GDM1 (cell line): Measurements from ENCODE around the gene TBATA.

Experiments
- DNase-seq: peaks from one replicate; lab custom pipeline; 2025; lab: John Stamatoyannopoulos, UW

Gene TBATA

DNA sequence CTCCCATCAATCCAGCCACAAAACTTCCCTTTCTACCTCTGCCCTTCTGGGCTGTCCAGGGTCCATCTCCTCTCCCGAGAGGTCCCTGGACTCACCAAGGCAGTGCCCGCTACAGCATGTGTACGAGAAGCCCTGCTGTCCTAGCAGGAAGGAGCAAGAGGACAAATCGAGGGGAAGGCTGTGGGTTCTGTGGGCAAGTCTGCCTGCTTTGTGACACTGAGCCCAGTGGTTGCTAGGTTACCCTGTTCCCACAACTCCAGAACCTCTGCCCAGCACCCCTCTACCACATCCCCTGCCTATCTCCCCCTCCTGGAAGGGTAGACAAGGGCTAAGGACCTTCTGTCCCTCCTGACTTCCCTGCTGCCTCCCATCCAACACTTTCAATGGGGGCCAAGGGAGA, at the start of gene TBATA:
Gene TBATA (minus strand): TSS at position 188 of the 400 bp plus-strand sequence. CDS start 1,998 bp downstream, outside the sequence.
- peak; percentile 87 for DNase-seq

DNA sequence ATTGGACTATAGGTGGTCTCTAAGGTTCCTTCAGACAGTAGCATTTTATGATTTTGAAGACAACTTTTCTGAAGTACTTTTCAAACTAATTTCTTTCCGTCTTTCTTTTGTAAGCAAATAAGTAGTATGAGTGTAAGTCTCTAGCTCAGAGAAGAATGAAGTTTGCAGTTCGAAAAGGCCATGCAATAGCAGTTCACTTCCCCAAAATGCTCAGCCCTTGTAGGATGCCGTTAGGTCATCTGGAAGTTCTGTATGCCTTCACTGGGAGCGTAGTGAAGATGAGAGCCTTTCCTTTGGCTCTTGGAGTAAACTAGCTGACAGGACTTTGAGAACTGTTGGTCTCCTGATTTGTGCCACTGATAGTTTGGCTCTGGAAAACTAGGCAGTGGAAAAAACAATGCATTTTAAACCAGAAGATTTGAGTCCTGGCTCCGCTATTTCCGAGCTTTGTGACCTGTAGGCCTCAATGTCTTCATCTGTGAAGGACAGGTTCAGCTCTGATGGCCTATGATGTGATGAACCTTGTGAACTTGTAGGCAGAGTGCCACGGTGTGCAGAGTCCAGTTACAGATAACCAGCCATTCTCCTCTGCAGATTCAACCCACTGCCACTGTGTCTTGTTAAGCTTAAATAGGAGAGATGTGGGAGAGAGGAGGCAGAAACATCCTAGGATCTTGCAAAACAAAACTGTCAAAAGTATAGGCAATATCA, 49.4 kb upstream of the TBATA start:
- no peak for DNase-seq

- DNase-seq = no peak
Measured at GRCh38 chr10:70834021-70834420, 48.8 kb upstream of the TBATA start.

- DNase-seq = no peak
Measured at GRCh38 chr10:70833601-70834000, 48.4 kb upstream of the TBATA start.

DNA sequence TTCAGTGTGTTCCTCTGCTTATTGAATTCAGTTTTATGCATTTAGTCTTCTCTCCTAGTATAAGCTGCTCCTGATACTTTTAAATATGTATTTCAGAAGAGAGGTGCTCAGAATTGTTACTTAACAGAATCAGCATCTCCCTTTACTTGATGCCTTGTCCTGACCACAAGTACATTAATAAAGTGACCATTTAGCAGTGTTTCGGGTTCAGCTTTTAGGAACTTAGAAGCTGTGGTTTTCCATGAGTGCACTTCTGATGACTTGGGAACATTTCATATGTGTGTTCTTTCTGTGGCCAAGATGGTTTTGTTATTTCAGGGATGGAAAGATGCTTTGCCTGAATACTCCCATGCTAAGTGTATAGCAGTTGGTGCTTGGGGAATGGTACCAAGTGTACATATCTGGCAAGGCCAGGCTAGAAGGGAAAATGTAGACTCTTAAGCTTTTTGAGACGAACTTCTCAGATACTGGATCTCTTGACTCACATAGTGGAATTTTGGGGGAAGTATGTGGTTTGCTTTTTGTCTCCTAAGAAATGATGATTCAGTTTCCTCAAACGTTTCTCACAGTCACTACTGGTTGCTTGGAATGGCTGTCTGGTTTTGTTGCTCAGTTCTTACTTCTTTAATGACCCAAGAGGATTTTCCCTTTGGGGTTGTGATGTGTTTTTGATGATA, 47.8 kb upstream of the TBATA start:
- DNase-seq = peak; percentile 26

DNA sequence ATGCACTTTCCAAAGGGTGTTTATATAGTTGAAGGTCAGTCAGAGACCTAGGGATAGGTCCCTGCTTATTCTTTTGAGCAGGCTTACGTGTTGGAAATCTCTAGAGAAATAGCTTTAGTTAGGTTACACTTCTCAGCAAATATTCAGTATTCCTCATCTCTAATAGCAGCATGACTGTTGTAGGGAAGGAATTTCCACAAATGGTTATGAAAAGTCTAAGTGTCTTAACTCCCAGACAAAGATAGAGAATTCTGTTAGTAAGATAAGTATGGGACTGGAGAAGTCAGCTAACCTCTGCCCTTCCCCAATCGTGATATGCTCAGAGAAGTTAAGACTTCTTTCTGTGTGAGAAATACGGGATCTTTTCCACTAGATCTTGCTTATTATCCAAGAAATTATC, 47.0 kb upstream of the TBATA start:
- DNase-seq = no peak

DNA sequence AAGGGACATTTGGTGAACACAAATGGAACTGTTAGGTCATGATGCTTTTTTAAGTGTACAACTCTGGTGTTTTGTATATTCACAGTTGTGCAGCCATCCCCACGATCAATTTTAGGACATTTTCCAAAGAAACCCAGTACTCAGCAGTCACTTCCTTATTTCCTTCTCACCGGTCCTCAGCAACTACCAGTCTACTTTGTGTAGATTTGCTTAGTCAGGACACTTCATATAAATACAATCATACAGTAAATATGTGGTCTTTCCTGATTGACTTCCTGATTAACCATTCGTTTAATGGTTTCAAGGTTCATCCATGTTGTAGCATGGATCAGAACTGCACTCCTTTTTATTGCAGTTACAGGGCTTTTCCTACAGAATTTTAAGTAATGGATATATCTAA, 45.0 kb upstream of the TBATA start:
- DNase-seq = no peak

GRCh38 chr10:70829543-70829942, 44.4 kb upstream of the TBATA start:
- no peak for DNase-seq

DNA sequence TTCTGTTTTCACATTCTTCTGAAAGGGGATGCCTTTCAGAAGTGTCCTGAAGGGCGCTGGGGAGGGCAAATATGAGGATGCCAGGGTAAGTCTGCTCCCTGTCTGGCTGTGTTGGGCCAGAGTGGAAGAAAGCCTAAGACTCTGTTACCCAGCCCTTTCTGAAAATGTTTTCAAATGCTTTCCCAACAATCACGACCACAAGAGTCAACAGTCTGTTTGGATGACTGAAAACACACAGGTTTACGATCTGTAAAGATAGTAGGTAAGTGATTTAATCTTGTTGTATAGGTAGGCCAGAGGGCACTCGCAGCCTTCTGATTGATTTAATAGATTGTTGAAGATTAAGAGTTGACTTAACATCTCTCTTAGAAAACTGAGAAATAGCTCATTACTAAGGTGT, 43.7 kb upstream of the TBATA start:
- DNase-seq = no peak

DNA sequence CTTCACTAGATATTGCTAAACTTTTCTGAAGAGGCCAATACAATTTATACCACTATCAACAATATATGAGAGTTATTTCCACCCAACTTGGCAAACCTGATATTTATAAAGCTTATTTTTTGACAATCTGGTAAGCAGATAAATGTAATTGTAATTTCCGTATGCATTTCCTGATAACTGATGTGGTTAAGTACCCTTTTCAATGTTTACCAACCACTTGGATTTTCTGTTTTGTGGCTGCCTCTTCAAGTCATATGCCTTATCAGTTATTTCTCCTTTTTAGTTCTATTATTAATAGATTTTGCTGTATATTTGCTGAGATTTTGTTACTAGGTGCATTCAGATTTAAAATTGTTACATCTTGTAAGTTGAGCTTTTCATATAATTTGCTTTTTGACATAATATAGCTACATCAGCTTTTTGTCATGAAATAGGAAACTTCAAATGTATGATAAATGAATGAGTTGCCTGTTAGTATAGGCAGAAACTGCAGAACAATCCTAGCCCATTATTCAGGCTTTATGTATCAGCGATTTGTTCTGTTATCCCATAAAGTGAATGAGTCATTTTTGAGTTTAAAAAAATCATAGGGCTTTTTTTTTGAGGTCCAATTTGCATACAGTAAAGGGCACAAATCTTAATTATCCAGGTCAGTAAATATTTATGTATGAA, 42.0 kb upstream of the TBATA start:
- DNase-seq = no peak

GRCh38 chr10:70822076-70822820, 37.1 kb upstream of the TBATA start:
- DNase-seq = no peak

DNA sequence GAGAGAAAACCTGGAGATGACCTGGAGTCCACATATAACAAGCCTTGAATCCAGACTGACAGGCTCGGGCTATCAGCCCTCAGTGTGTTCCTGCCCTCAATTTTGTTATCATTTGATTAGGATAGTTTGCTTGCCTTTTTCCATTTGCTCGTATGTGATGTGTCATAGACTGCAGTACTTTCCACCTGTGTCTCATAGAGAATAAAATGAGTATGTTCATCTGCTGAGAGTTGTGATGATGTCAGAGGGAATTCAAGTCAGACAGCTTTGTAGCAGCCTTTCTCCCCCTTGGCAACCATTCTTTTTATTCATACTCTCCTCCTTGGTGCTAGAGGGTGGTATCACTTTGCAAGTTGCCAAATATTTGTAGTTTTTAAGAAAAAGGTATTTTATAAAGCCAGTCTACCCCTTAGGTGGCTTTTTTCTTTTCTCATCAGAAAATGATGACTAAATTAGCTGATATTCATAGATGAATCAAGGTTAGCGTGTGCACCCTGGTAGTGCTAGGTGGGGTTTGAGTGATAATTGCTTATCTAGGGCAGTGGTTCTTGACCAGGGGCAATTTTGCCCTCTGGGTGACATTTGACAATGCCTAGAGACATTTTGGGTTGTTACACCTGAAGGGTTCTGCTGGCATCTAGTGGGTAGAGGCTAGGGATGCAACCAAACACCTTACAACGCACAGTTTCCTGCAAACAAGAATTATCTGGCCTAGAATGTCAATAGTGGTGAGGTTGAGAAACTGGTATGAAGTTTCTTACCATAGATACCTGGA, 36.0 kb upstream of the TBATA start:
- no peak for DNase-seq

- no peak for DNase-seq
Measured at GRCh38 chr10:70816220-70816894, 31.2 kb upstream of the TBATA start.

GRCh38 chr10:70815504-70816219, 30.5 kb upstream of the TBATA start, which contains the start of gene SGPL1:
TSS of gene SGPL1 (plus strand) at chr10:70815948. CDS start at chr10:70816854, 906 bp downstream.
- peak; percentile 72 for DNase-seq

DNA sequence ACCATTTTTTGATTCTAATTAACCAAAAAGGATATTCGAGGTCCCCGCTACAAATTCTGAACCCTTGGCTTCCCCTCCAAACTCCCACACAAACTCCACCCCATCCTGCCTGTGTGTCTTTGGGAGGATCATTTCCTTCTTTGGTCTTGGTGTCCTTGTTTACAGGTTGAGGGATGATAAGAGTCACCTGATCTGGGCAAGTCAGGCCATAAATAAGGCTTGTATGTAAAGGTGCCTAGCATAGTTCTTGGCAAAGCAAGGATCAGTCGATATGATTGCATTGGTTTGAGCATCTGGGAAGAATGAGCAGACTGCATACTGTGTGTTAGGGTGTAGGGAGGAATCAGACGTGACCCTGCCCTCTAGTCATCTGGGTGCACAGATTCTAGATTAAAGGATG, 28.9 kb upstream of the TBATA start:
- DNase-seq = no peak

DNA sequence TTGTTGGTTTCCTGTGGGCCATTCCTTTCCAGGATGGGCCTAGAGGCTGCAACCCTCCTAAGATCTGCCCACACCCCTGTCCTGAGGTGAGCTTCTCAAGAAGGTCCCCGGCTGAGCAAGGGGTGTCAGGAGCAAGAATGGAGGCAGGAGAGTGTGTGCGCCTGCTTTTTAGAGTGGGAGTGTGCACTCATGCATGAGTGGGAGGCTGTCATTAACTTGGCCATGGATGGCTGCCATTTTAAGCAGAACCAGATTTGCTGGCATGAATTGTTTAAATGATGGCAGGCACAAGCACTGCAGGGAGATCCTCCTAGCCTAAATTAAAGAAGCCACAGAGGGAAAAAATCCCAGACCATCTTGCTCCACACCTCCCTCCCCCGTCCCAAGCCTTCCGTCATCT, 27.6 kb upstream of the TBATA start:
- DNase-seq = no peak

DNA sequence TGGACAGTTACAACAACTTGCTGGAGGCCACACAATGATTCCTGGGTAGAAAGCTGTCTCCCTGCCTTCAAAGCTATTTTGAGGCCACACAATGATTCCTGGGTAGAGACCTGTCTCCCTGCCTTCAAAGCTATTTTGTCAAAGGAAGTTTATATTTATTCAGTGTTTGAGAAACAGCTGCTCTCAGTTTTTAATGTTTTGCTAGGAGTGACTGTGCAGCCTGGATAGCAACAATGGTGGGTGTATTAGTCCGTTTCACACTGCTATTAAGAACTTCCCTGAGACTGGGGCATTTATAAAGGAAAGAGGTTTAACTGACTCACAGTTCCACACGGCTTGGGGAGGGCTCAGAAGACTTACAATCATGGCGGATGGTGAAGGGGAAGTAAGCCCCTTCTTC, 26.7 kb upstream of the TBATA start:
- no peak for DNase-seq

- no peak for DNase-seq
Measured at GRCh38 chr10:70810967-70811366, 25.8 kb upstream of the TBATA start.

GRCh38 chr10:70809726-70810125, 24.5 kb upstream of the TBATA start:
- DNase-seq = no peak

- DNase-seq = no peak
Measured at GRCh38 chr10:70809011-70809611, 23.9 kb upstream of the TBATA start.
